ENCODE data around the gene SLAMF6. TPM values are rescaled to one million over a fixed set of nuclear protein-coding genes. Genes with fewer than 3 reads are reported as not detected.

The SLAMF6 gene
- total and polyA plus RNA-seq, 10 of the 15 experiments (the other 5 are each of a cell fraction or from before 2014, with no cell fraction given) = 20.5 to 89.6 (median 36.5) TPM

- TF ChIP-seq ZBTB11 (CRISPR knock-in tag; IDR thresholded peaks at IDR 0.05) (no peak), EED (IDR thresholded peaks at IDR 0.05; ENCODE audit: low read depth) (no peak), MEF2A (IDR thresholded peaks at IDR 0.05; ENCODE audit: insufficient read depth, low read depth, low read length) (no peak), USF2 (IDR thresholded peaks at IDR 0.05; ENCODE audit: borderline replicate concordance, low read depth, low read length) (no peak), RCOR1 (conservative IDR thresholded peaks at IDR 0.05; ENCODE audit: low read depth, low read length) (no peak), HDAC6 (IDR thresholded peaks at IDR 0.05; ENCODE audit: unreplicated experiment) (no peak), SUZ12 (IDR thresholded peaks at IDR 0.05; ENCODE audit: unreplicated experiment) (no peak), KDM1A (IDR thresholded peaks at IDR 0.05; ENCODE audit: borderline replicate concordance) (no peak), ELK1 (IDR thresholded peaks at IDR 0.05; ENCODE audit: low read depth, low read length) (no peak), USF1 (IDR thresholded peaks at IDR 0.05; ENCODE audit: borderline replicate concordance, extremely low read length, insufficient read depth, low read depth, low read length) (no peak), FOXM1 (IDR thresholded peaks at IDR 0.05; ENCODE audit: low read depth, low read length) (no peak), CHD2 (IDR thresholded peaks at IDR 0.05; ENCODE audit: borderline replicate concordance, low read depth, low read length) (no peak), SREBF1 (IDR thresholded peaks at IDR 0.05; ENCODE audit: low read length) (no peak)
- intact Hi-C loops (cut with micrococcal nuclease; ENCODE audit: unreplicated experiment) = no loop called here
- 100% methylated on average over 2 of the region's 2 CpGs for WGBS (ENCODE audit: insufficient coverage, insufficient replicate concordance, low lambda C conversion rate, missing lambda C conversion rate)
- Histone ChIP-seq H3K27me3 (replicated peaks in 1 of 2; ENCODE audit: control insufficient read depth in 2 of 2, insufficient read depth in 2 of 2, low read length in 1 of 2) (no peaks in the 10 kb centered on the region), H3K9ac (ENCODE audit: control insufficient read depth, insufficient read depth, low read length) (no peak overlapping the region), H3K36me3 (ENCODE audit: control insufficient read depth in 2 of 2, insufficient read depth in 2 of 2, low read length in 1 of 2) (peaks cover 6 to 35% of the 10 kb centered on the region in 2 experiments), H3K4me3 (no peak overlapping the region), H3K9me3 (replicated peaks; ENCODE audit: control insufficient read depth, insufficient read depth, low read length) (peaks cover 2% of the 10 kb centered on the region; the same call in 2 of the 3 replicates), H3K27ac (ENCODE audit: control insufficient read depth, insufficient read depth) (no peak overlapping the region), H3K4me1 (ENCODE audit: control insufficient read depth, insufficient read depth, low read length) (peaks cover 17% of the 10 kb centered on the region), H2AFZ (ENCODE audit: control insufficient read depth, low read depth, low read length) (no peak overlapping the region), H3K4me2 (ENCODE audit: control insufficient read depth, insufficient read depth) (no peak overlapping the region), H3K79me2 (ENCODE audit: control insufficient read depth, insufficient read depth, low read length) (no peaks in the 10 kb centered on the region; the same call in 1 of the 2 replicates), H4K20me1 (ENCODE audit: control insufficient read depth, insufficient read depth) (no peaks in the 10 kb centered on the region)
- in situ Hi-C loops (cut with MboI) = no loop called here
- ATAC-seq (no peak), DNase-seq (ENCODE audit: low read depth, low spot score) (no peak), FAIRE-seq (no peak)
- CTCF ChIA-PET = no interaction called here
- SMC1A ChIA-PET (ENCODE audit: uncharacterized antibody, unreplicated experiment) = no interaction called here
- POLR2A ChIA-PET = no interaction called here
- RAD21 ChIA-PET (ENCODE audit: unreplicated experiment) = no interaction called here
- no TSS peak for BruUV-seq (replicated peaks)
Observed at GRCh38 chr1:160492617-160493016, 30.4 kb downstream of the SLAMF6 start.
